Measurements from ENCODE around the gene PHLDA2. TPM values are rescaled to one million over a fixed set of nuclear protein-coding genes. Genes with fewer than 3 reads are reported as not detected.

Gene PHLDA2
- total and polyA plus RNA-seq, 2 experiments from 2014 or later: 3.8 to 16.5 TPM

DNA sequence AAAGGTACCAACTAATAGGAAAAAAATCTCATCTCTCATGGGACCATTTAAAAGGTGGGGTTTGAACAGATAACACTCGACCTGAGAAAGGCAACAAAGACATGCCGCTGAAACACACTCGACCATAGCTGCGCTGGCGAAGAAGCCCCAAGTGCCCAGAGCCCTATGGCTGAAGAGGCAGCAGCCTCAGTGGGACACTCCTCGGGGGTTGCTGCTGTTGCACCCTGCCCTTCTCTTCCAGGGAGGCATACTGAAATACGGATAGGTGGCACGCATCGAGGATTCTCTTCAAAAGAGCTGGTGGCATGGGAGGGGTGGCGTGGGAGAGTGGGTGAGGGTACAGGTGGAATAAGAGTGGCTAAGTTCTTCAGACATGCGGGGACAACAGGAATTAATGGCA lies 18.5 kb upstream of the PHLDA2 start (continued):
- no peak for TF ChIP-seq POLR2AphosphoS5 (IDR thresholded peaks at IDR 0.05; ENCODE audit: low read depth)
- no peak for TF ChIP-seq ZNF114 (CRISPR knock-in tag; IDR thresholded peaks at IDR 0.05)
- TF ChIP-seq STAT1 (IDR thresholded peaks at IDR 0.05; ENCODE audit: unreplicated experiment): no peak
- no peak for TF ChIP-seq JUNB (IDR thresholded peaks at IDR 0.05; ENCODE audit: unreplicated experiment)
- no peak for TF ChIP-seq EZH2phosphoT487 (IDR thresholded peaks at IDR 0.05; ENCODE audit: unreplicated experiment)

DNA sequence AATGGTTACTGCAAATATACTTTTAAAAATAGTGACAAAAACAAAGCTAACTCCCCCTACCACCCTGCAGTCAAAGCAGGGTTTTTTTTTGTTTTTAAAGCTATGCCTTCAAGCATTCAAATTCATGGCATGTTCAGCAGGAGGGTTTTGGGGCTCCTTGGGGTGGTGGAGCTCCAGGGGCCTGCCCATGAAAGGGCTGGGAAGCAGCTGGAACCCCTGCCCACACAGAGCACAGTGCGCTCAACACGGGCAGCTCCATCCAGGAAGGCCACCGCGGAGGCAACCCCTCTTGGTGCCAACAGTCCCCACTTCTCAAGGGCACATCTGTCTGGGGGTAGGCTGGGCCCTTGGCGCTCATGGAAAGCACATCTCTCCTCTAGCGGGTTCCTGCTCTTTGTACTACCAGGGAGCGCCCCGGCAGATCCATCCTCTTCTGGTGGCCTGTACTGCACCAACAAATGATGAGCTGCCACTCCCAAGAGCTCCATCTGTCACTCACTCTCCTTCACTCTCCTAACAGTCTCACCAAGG lies 16.6 kb upstream of the PHLDA2 start:
- Mint-ChIP-seq H3K27me3 (ENCODE audit: insufficient read depth, low read depth, poor library complexity) (peaks cover 16% of the 10 kb centered on the region), H3K9me3 (no peaks in the 10 kb centered on the region), H3K27ac (no peak overlapping the region), H3K36me3 (ENCODE audit: low read depth) (peaks cover 61% of the 10 kb centered on the region), H3K4me3 (peak overlapping the region; percentile 11; the same call in 2 of the 3 replicates), H3K4me1 (peaks cover 45% of the 10 kb centered on the region)
- Histone ChIP-seq H3K27me3 (ENCODE audit: insufficient read depth) (no peaks in the 10 kb centered on the region), H4K20me1 (replicated peaks; ENCODE audit: insufficient read depth) (peaks cover 34% of the 10 kb centered on the region), H3K9me2 (ENCODE audit: insufficient read depth) (no peaks in the 10 kb centered on the region), H3K4me3 (peak overlapping the region; percentile 8; the same call in 1 of the 2 replicates), H3K27ac (ENCODE audit: low read depth) (peak overlapping the region; percentile 39), H3K36me3 (ENCODE audit: insufficient read depth) (peaks cover 8% of the 10 kb centered on the region), H3K4me2 (peak overlapping the region; percentile 59), H3K79me2 (replicated peaks; ENCODE audit: insufficient read depth) (peaks cover 8% of the 10 kb centered on the region), H3F3A (replicated peaks; ENCODE audit: low read depth) (peaks cover 48% of the 10 kb centered on the region), H3K4me1 (ENCODE audit: insufficient read depth) (peaks cover 38% of the 10 kb centered on the region), H2AFZ (no peak overlapping the region)
- DNase-seq (ENCODE audit: low spot score): peak; percentile 39
- TF ChIP-seq JUNB (IDR thresholded peaks at IDR 0.05; ENCODE audit: unreplicated experiment) (no peak), EZH2 (IDR thresholded peaks at IDR 0.05; ENCODE audit: low read depth, unreplicated experiment) (no peak), ZNF331 (CRISPR knock-in tag; IDR thresholded peaks at IDR 0.05; ENCODE audit: low read depth) (no peak), STAT1 (IDR thresholded peaks at IDR 0.05; ENCODE audit: unreplicated experiment) (no peak), ZNF462 (CRISPR knock-in tag; IDR thresholded peaks at IDR 0.05) (no peak), POLR2AphosphoS5 (IDR thresholded peaks at IDR 0.05; ENCODE audit: low read depth) (no peak), ZNF114 (CRISPR knock-in tag; IDR thresholded peaks at IDR 0.05) (no peak), EZH2phosphoT487 (IDR thresholded peaks at IDR 0.05; ENCODE audit: unreplicated experiment) (no peak), NANOG (IDR thresholded peaks at IDR 0.05; ENCODE audit: borderline replicate concordance) (no peak), CREB1 (CRISPR knock-in tag; IDR thresholded peaks at IDR 0.05; ENCODE audit: low read depth) (no peak)
- TF ChIP-seq, protein P1, sequence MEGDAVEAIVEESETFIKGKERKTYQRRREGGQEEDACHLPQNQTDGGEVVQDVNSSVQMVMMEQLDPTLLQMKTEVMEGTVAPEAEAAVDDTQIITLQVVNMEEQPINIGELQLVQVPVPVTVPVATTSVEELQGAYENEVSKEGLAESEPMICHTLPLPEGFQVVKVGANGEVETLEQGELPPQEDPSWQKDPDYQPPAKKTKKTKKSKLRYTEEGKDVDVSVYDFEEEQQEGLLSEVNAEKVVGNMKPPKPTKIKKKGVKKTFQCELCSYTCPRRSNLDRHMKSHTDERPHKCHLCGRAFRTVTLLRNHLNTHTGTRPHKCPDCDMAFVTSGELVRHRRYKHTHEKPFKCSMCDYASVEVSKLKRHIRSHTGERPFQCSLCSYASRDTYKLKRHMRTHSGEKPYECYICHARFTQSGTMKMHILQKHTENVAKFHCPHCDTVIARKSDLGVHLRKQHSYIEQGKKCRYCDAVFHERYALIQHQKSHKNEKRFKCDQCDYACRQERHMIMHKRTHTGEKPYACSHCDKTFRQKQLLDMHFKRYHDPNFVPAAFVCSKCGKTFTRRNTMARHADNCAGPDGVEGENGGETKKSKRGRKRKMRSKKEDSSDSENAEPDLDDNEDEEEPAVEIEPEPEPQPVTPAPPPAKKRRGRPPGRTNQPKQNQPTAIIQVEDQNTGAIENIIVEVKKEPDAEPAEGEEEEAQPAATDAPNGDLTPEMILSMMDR (conservative IDR thresholded peaks at IDR 0.05; ENCODE audit: low read depth in 2 of 2): no peak
- TF ChIP-seq, protein P2, sequence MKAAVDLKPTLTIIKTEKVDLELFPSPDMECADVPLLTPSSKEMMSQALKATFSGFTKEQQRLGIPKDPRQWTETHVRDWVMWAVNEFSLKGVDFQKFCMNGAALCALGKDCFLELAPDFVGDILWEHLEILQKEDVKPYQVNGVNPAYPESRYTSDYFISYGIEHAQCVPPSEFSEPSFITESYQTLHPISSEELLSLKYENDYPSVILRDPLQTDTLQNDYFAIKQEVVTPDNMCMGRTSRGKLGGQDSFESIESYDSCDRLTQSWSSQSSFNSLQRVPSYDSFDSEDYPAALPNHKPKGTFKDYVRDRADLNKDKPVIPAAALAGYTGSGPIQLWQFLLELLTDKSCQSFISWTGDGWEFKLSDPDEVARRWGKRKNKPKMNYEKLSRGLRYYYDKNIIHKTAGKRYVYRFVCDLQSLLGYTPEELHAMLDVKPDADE (IDR thresholded peaks at IDR 0.05): no peak
- ATAC-seq: peak; percentile 34
